HL-60/S4 treated with retinoic acid at 250 ng/mL for 4 days and 3 days (cell line): Measurements from ENCODE around the gene SNTA1.
"Not testable (repeated sequence)": the region's sequence is repeated elsewhere in the genome, so short reads cannot be mapped to it uniquely, and the experiment has no call there.

ENCODE experiments used
- in situ Hi-C: fragments of 300-500 bp; cut with MboI; formaldehyde crosslinking; loops from 2 replicates; pipeline ENCODE4 v1.7.0; 2022; ENCODE audit warnings: low sequenced_read_pairs

The SNTA1 gene

GRCh38 chr20:33466303-33466646 is 22.7 kb upstream of the SNTA1 start:
- in situ Hi-C loops, result no loop called here

DNA sequence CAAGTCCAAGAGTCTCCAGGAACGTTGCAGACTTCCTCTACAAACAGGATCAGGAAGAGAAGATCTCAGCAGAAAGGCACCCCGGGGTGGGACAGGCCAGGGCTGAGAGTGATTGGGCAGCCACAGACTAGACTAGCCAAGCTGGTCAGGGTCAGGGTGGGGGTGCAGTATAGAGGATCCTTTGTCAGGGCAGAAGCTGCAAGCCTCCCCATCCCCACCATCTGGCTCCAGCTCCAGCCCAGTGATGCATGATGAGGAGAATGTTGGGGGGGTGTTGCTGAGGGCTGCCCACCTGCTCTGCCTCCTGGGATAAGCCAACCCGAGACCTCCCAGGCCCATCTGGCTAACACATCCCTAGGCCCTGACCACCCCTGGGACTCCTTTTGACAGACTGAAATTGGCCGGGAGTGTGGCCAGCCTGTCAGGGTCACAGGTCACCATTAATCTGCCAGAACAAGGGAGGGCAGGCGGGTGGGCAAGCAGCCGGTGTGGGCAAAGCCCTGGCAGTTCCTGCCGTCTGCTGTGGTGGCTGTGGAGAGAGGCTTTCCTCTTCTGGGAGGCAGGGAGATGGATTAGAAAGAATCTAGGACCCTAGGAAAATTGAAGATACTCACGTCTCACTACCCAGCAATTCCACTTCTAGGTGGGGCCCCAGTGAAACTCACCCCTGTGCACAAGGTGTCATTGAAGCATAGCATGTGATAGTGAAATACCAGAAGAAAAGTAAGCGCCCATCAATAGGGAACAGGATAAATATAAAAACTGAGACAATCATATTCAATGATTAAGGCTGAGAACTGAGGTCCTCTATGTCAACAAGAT is 22.1 kb upstream of the SNTA1 start:
- in situ Hi-C loops, result no loop called here

GRCh38 chr20:33464759-33465158 is 21.2 kb upstream of the SNTA1 start:
- in situ Hi-C loops, result not testable (repeated sequence)

- in situ Hi-C loops, result no loop called here
Observed at GRCh38 chr20:33463332-33464101, 20.0 kb upstream of the SNTA1 start.

DNA sequence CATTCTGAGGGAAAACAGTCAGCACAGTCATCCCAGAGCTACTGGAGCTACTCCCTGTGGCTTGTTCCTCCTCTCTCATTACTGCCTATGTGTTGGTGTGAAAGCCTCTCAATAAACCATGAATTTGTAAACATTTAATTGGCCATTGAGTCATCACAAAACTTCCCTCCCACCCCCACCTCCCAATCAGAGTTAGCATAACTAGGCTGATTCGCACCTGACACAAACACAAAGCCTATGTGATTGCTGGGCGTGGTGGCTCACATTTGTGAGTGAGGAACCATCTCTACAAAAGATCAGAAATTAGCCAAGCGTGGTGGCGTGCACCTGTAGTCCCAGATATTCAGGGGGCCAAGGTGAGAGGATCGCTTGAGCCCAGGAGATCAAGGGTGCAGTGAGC is 17.1 kb upstream of the SNTA1 start:
- in situ Hi-C loops, result no loop called here

DNA sequence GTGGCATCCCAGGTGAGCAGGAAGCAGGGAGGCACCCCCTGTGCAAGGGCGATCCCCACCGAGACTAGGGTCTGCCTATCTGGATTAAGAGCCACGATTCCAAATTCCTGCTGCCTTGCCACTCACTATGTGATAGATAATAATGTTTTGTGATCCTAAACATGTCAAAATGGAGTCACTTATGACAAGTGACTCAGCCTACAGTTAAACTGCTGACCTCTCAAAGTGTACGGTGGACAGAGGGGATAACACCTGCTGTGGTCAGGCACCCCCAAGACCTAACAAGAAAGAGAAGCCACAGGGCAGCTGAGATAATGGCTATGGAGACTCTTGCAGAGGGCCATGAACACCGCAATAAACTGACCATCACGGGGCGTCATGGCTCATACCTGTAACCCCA is 16.0 kb upstream of the SNTA1 start:
- in situ Hi-C loops, result loop anchor here (10.0 kb wide), 1 partner anchor 205 kb away; the partner anchor contains the start of genes ACTL10 and C20orf144

- in situ Hi-C loops, result loop anchor here (10.0 kb wide), 1 partner anchor 208 kb away; the partner anchor contains the start of genes ACTL10 and C20orf144
Observed at GRCh38 chr20:33456916-33457642, 13.5 kb upstream of the SNTA1 start.

GRCh38 chr20:33450867-33451266 is 7.3 kb upstream of the SNTA1 start:
- in situ Hi-C loops, result loop anchor here (10.0 kb wide), 1 partner anchor 214 kb away; the partner anchor contains the start of genes ACTL10 and C20orf144

DNA sequence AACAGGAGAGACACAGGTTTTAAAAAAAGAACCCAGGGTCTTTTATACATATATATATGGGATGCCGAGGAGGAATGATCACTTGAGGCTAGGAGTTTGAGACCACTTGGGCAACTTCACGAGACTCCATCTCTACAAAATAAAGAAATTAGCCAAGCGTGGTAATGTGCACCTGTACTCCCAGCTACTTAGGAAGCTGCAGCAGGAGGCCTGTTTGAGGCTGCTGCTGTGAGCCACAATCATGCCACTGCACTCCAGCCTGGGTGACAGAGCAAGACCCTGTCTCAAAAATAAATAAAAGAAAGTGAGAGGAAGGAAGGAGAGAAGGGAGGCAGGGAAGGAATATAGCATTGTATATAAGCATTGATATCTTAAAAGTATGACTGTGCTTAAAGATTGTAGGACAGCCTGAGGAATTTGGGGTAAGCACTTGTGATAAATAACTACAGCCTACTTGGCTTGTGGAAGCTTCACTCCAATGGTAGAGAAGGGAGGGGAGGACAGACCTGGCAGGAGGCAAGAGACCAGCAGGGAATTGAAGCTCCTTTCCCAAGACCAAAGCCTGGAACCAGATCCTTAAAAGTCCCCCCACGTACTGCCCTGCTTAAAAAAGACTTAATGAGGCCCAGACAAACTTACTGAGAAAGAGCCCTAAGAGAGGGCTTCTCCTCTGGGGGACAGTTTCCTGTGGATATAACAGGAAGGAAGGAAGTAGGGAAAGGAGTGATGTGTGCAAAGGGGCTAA is 2.5 kb upstream of the SNTA1 start:
- in situ Hi-C loops, result no loop called here

GRCh38 chr20:33444797-33445560 is 1.4 kb upstream of the SNTA1 start:
- in situ Hi-C loops, result no loop called here

GRCh38 chr20:33443006-33443511 is 504 bp downstream of the SNTA1 start:
- in situ Hi-C loops, result no loop called here

DNA sequence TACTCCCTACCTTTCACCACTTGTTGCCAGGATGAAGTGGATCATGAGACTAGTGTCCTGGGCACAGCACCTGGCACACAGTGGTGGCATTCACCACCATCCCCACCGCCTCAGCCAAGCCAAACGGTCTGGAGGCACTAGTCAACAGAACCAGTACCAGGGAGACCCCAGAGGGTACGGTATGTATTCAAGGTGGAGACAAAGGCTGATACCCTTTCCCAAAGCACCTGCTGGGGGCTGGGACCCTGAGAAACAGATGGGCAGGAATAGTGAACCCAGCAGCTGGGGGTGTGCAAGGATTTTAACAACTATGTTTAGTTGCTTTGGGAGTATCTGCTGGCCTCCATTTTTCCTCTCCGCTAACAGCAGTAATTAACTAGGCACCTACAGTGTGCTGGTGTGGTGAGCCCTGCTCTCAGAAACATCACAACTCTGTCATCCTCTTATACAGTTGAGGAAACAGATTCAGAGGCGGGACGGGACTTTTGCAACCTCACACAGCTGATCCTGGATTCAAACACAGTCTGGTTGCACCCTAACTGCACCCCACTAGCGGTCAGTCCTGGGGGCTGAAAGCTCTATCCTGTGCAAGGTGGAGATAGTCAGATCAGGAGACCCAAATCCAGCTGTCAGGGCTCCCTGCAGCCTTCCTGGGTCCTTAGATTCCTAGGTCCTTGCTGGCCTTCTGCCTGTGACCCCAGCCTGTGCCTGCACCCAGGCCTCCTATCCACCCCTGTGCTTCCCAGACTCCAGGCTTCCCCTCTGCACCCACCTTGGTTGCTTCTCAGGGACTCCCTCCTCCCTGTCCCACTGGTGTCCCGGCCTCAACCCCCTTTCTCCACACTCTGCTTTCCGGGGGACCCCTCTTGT is 1.2 kb downstream of the SNTA1 start:
- in situ Hi-C loops, result no loop called here

GRCh38 chr20:33441142-33441955 is 2.2 kb downstream of the SNTA1 start:
- in situ Hi-C loops, result no loop called here

GRCh38 chr20:33440562-33440961 is 3.0 kb downstream of the SNTA1 start:
- in situ Hi-C loops, result not testable (repeated sequence)

- in situ Hi-C loops, result no loop called here
Observed at GRCh38 chr20:33438481-33438880, 5.1 kb downstream of the SNTA1 start.

- in situ Hi-C loops, result no loop called here
Observed at GRCh38 chr20:33437141-33437911, 6.2 kb downstream of the SNTA1 start.

GRCh38 chr20:33434434-33434833 is 9.1 kb downstream of the SNTA1 start:
- in situ Hi-C loops, result no loop called here
